Measurements from ENCODE around the gene AKAP7. TPM values are rescaled to one million over a fixed set of nuclear protein-coding genes. Genes with fewer than 3 reads are reported as not detected.

The AKAP7 gene
- polyA plus RNA-seq, 1 donor from 2014 or later = 1.6 TPM

DNA sequence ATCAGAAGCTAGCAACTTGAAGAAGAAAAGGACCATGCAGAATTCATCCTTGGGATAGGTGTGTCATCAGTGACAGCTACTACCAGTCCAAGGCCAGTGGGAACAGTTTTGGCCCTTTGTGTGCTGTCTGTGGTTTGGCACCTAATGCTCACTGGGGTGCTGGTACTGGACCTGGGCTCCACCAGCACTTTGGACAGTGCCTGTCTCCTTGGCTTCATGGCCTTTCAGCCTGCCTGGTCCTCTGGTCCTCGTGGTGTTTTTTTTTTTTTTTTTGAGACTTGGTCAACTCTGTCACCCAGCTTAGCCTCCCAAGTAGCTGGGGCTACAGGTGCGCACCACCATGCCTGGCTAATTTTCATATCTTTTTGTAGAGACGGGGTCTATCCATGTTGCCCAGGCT, 56.3 kb downstream of the AKAP7 start:
- H2AFZ ChIP-seq (ENCODE audit: low read depth, low read length) = no peak overlapping the region
- H3K4me2 ChIP-seq (ENCODE audit: low read length) = no peak overlapping the region
- H4K20me1 ChIP-seq (ENCODE audit: insufficient read depth) = no peaks in the 10 kb centered on the region
- H3K79me2 ChIP-seq (replicated peaks; ENCODE audit: insufficient read depth, low read length) = no peaks in the 10 kb centered on the region
- H3K9me2 ChIP-seq (ENCODE audit: insufficient read depth, low read length) = no peaks in the 10 kb centered on the region
- no peaks in the 10 kb centered on the region for H3K36me3 ChIP-seq (ENCODE audit: insufficient read depth, low read length)
- TF ChIP-seq MXI1 (conservative IDR thresholded peaks at IDR 0.05; ENCODE audit: poor library complexity, severe bottlenecking) (no peak), EZH2 (IDR thresholded peaks at IDR 0.05; ENCODE audit: borderline replicate concordance, insufficient read depth, low read length, poor library complexity, severe bottlenecking) (no peak), SMC3 (conservative IDR thresholded peaks at IDR 0.05; ENCODE audit: poor library complexity) (no peak), CTCF (IDR thresholded peaks at IDR 0.05; ENCODE audit: poor library complexity, severe bottlenecking) (no peak), EP300 (conservative IDR thresholded peaks at IDR 0.05; ENCODE audit: poor library complexity, severe bottlenecking) (no peak), RAD21 (conservative IDR thresholded peaks at IDR 0.05) (no peak), POLR2AphosphoS5 (IDR thresholded peaks at IDR 0.05) (no peak), TAF1 (IDR thresholded peaks at IDR 0.05; ENCODE audit: low read depth) (no peak)
- TF ChIP-seq, protein P1, sequence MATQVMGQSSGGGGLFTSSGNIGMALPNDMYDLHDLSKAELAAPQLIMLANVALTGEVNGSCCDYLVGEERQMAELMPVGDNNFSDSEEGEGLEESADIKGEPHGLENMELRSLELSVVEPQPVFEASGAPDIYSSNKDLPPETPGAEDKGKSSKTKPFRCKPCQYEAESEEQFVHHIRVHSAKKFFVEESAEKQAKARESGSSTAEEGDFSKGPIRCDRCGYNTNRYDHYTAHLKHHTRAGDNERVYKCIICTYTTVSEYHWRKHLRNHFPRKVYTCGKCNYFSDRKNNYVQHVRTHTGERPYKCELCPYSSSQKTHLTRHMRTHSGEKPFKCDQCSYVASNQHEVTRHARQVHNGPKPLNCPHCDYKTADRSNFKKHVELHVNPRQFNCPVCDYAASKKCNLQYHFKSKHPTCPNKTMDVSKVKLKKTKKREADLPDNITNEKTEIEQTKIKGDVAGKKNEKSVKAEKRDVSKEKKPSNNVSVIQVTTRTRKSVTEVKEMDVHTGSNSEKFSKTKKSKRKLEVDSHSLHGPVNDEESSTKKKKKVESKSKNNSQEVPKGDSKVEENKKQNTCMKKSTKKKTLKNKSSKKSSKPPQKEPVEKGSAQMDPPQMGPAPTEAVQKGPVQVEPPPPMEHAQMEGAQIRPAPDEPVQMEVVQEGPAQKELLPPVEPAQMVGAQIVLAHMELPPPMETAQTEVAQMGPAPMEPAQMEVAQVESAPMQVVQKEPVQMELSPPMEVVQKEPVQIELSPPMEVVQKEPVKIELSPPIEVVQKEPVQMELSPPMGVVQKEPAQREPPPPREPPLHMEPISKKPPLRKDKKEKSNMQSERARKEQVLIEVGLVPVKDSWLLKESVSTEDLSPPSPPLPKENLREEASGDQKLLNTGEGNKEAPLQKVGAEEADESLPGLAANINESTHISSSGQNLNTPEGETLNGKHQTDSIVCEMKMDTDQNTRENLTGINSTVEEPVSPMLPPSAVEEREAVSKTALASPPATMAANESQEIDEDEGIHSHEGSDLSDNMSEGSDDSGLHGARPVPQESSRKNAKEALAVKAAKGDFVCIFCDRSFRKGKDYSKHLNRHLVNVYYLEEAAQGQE (IDR thresholded peaks at IDR 0.05; ENCODE audit: borderline replicate concordance) = no peak
- no peaks in the 10 kb centered on the region for H3K27me3 ChIP-seq (ENCODE audit: insufficient read depth, low read depth, low read length)
- no peaks in the 10 kb centered on the region for H3F3A ChIP-seq (ENCODE audit: insufficient read depth, low read length, poor library complexity, severe bottlenecking)
- no peak overlapping the region for H3K4me3 ChIP-seq (ENCODE audit: low read length)
- no peak overlapping the region for H3K27ac ChIP-seq (ENCODE audit: low read length)
- H3K9me3 ChIP-seq (ENCODE audit: low read length) = peaks cover 4% of the 10 kb centered on the region
- H3K9ac ChIP-seq (ENCODE audit: low read length) = no peak overlapping the region

DNA sequence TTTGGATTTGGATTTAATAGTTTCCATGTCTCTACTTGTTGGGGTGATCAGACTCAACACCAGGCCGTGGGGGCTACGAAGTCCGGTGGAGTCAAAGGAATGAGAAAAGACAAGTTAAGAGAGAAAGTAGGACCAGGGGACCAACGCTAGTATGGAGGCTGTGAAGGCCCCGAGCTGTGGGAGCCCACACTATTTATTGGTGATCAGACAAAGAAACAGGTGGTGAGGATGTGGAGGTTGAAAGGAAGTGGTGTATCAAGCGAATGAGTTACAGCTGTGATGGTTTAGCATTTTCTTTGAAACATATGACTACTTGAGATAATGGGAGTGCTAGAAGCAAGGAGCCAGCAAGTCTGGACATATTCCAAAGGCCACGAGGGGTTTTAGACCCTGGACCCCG, 62.4 kb downstream of the AKAP7 start:
- H2AFZ ChIP-seq (ENCODE audit: low read depth, low read length) = no peak overlapping the region
- no peak overlapping the region for H3K27ac ChIP-seq (ENCODE audit: low read length)
- H4K20me1 ChIP-seq (ENCODE audit: insufficient read depth) = no peaks in the 10 kb centered on the region
- H3K27me3 ChIP-seq (ENCODE audit: insufficient read depth, low read depth, low read length) = no peaks in the 10 kb centered on the region
- no peak for TF ChIP-seq POLR2AphosphoS5 (IDR thresholded peaks at IDR 0.05)
- no peak for TF ChIP-seq CTCF (IDR thresholded peaks at IDR 0.05; ENCODE audit: poor library complexity, severe bottlenecking)
- no peak for TF ChIP-seq EZH2 (IDR thresholded peaks at IDR 0.05; ENCODE audit: borderline replicate concordance, insufficient read depth, low read length, poor library complexity, severe bottlenecking)
- TF ChIP-seq MXI1 (conservative IDR thresholded peaks at IDR 0.05; ENCODE audit: poor library complexity, severe bottlenecking) = no peak
- no peak for TF ChIP-seq RAD21 (conservative IDR thresholded peaks at IDR 0.05)
- TF ChIP-seq EP300 (conservative IDR thresholded peaks at IDR 0.05; ENCODE audit: poor library complexity, severe bottlenecking) = no peak
- H3F3A ChIP-seq (ENCODE audit: insufficient read depth, low read length, poor library complexity, severe bottlenecking) = no peaks in the 10 kb centered on the region
- H3K9me2 ChIP-seq (ENCODE audit: insufficient read depth, low read length) = no peaks in the 10 kb centered on the region
- H3K4me2 ChIP-seq (ENCODE audit: low read length) = no peak overlapping the region
- no peak overlapping the region for H3K4me3 ChIP-seq (ENCODE audit: low read length)
- H3K9ac ChIP-seq (ENCODE audit: low read length) = no peak overlapping the region
- no peaks in the 10 kb centered on the region for H3K36me3 ChIP-seq (ENCODE audit: insufficient read depth, low read length)
- peaks cover under 1% of the 10 kb centered on the region for H3K9me3 ChIP-seq (ENCODE audit: low read length)
- H3K79me2 ChIP-seq (replicated peaks; ENCODE audit: insufficient read depth, low read length) = no peaks in the 10 kb centered on the region

Data from neural cell (in vitro differentiated cells).